ENCODE data around the gene CEACAM3. TPM values are rescaled to one million over a fixed set of nuclear protein-coding genes. Genes with fewer than 3 reads are reported as not detected.
"Not testable (repeated sequence)": the region's sequence is repeated elsewhere in the genome, so short reads cannot be mapped to it uniquely, and the experiment has no call there.

Gene CEACAM3
- under 1 TPM in 2 of 3 donors, not detected in 1; 0.09 to 0.15 TPM for polyA plus RNA-seq (ENCODE audit: insufficient read length in 3 of 3)
- long read RNA-seq, donor 1: 0 reads
- long read RNA-seq, donor 2: 0 reads
- long read RNA-seq, donor 3: 0 reads
- long read RNA-seq, donor 4: 0 reads
- long read RNA-seq, donor 5: 0 reads
- long read RNA-seq, donor 6: 0 reads
- long read RNA-seq, donor 7: 0 reads
- long read RNA-seq, donor 8: 0 reads
- long read RNA-seq, donor 9: 0 reads
- long read RNA-seq, donor 10: 0 reads
- long read RNA-seq, donor 11: 0 reads
- long read RNA-seq, donor 12: 0 reads
- long read RNA-seq, donor 13: 0 reads
- long read RNA-seq, donor 14: 0 reads
- long read RNA-seq, donor 15: 0 reads
- long read RNA-seq, donor 16: 0 reads

DNA sequence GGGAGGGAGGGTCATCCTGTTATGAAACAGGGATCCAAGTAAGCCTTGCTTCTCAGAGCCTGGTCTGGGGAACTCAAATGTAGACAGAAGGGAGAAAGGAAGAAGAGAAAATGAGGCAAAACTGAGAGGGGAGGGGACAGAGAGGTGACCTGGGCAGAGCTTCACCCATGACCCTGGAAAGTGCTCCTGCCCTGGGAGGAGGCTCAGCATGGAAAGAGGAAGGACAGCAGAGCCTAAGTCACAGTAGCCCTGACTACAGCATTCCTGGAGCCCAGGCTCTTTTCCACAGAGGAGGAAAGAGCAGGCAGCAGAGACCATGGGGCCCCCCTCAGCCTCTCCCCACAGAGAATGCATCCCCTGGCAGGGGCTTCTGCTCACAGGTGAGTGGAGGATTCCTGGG is at the start of gene CEACAM3:
TSS of gene CEACAM3 (plus strand) at position 226 of the 400 bp plus-strand sequence. CDS start at position 317, 91 bp downstream.
- DNase-seq (ENCODE audit: extremely low read depth in 1 of 11, low read depth in 9 of 11, low spot score in 4 of 11): no peak

DNA sequence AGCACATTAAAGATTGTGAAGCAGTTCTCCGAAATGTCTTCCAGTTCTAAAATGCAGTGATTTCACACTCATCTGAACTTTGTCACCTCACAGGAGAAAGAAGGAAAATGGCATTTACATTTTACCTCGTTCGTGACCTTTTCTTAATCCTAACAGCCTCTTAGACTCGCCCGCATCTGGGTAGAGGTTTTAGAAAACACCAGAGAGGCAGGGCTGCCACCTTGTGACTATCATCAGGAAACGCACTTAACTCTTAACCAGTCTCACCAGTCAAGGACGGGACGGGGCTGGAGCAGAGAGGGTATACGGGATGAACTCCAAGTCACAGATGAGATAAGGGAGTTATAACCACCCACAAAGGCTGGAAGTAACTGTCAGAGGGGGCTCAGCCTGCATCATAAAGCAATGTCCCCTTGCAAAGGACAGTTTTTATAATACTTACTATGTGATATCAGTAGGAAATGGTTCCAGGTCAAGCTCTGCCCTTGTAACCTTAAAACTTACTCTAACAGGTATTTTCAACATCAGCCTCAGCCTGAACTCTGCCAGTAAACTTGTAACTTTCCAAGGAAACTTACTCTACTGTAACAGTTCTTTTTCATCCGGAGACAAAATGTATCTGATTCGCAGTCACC is 49.7 kb upstream of the CEACAM3 start:
- peak in 2 of 11 donors; percentile 4 to 7 for DNase-seq (ENCODE audit: extremely low read depth in 1 of 11, low read depth in 9 of 11, low spot score in 4 of 11)

DNA sequence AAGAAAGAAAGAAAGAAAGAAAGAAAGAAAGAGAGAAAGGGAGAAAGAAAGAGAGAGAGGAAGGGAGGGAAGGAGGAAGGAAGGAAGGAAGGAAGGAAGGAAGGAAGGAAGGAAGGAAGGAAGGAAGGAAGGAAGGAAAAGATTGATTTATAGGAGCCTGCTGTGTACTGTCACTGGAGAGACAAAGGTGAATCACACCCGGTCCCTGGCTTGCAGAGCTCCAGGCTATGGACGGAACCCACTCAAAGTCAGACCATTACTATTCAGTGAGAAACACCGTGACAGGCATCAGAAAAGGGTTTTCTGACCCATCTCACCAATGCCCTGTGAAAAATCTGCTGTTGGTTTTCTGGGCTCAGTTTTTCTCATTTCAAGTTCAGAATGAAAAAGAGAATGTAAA is 48.4 kb upstream of the CEACAM3 start:
- DNase-seq (ENCODE audit: extremely low read depth in 1 of 11, low read depth in 9 of 11, low spot score in 4 of 11): no peak

DNA sequence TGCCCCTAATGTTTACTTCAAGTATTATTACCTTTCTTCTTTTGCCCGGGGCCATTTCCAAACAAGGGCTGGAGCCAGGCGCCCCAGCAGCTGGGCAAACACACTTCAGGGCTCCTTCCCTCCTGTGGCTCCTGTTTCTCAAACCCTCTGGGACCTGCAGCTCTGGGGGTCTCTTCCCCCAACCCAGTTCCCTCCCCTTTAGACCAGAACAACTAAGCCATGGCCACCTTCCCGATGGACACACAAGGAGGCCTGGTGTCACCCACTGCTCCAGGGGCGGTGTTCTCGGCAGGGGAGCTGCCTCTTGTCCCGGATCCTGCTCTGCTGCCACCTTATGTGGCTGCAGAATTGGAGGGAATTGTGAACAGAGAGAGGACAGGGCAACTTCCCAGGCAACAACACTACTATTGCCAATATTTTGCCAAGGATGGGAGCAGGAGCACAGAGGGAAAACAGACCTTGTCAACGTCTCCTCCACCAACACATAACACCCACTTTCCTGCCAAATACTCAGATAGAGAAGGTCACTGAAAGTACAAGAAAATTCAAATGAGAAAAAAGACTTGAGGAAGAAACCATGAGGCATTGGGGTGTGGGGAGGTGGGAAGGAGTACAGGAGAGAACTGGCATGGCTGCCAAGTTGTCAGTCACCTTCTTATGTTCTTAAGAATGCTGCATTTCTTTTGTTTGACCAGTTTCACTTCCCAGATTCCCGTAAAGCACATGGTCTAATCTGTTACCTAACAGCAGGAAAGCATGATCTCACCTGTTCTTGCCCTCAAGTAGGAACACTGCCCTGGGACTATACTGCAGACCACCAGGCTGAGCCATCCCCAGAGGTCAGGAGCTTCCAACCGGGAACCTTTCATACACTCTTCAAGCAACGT is 45.9 kb upstream of the CEACAM3 start:
- not testable (repeated sequence) for DNase-seq (ENCODE audit: extremely low read depth in 1 of 11, low read depth in 9 of 11, low spot score in 4 of 11)

DNA sequence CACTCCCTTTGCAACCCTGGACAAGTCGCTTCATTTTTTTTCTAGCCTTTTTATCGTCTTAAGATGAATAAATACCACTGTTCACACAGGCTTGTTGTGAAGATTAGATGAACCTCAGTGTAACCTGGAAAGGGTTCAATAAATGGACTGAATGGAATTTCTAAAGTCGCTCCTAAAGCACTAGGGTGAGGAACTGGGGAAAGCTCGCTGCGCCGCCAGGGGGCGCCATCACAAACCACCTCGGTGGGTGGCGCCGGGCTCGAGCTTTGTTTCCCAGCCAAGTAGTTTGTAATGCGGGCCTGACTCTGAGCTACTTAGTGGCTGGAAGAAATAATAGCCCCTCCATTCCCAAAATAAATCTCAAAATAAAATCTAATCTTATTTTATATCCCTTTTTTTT is 43.2 kb upstream of the CEACAM3 start:
- no peak for DNase-seq (ENCODE audit: extremely low read depth in 1 of 11, low read depth in 9 of 11, low spot score in 4 of 11)

DNA sequence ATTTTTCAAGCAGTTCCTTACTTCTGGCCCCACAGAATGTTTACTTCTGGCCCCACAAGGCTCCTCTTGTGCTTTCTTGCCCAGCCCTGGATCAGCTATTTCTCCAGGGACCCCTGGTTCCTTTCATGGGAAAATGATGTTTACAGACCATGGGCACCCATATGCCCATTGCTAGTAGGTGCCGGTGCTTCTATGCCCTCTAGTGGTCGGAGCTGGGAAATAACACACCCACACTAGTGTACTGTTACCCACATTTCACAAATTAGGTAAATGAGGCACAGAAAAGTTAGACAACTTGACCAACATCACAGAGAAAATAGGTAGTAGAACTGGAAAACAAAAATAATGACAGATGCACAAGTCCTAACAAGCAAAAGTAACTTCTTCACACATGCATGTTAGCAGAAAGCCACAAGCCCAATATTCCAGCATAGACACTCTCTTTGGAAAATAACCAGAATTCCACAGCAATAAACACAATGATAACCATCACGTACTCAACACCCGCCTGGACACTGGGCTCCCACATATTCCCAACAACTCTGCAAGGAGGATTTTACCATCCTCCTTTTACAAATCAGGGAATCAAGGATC is 42.4 kb upstream of the CEACAM3 start:
- peak in 1 of 11 donors; percentile 5 for DNase-seq (ENCODE audit: extremely low read depth in 1 of 11, low read depth in 9 of 11, low spot score in 4 of 11)

DNA sequence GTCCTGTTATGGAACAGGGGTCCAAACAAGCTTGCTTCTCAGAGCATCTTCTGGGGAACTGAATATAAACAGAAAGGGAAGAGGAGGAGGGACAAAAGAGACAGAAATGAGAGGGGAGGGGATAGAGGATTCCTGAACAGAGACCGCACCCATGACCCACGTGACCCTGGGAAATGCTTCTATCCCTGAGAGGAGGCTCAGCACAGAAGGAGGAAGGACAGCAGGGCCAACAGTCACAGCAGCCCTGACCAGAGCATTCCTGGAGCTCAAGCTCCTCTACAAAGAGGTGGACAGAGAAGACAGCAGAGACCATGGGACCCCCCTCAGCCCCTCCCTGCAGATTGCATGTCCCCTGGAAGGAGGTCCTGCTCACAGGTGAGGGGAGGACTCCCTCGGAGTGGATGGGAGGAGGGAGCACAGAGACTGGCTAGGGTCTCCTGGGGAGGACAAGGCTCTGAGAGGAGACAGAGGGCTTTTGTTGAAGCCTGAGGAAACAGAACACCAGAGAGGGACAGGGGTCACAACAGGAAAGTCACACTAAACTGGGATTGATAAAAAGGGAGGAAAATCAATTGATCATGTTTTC is 41.0 kb upstream of the CEACAM3 start, which contains the start of gene CEACAM6:
TSS of gene CEACAM6 (plus strand) at position 203 of the 586 bp plus-strand sequence. CDS start at position 312, 109 bp downstream.
- DNase-seq (ENCODE audit: extremely low read depth in 1 of 11, low read depth in 9 of 11, low spot score in 4 of 11): no peak

DNA sequence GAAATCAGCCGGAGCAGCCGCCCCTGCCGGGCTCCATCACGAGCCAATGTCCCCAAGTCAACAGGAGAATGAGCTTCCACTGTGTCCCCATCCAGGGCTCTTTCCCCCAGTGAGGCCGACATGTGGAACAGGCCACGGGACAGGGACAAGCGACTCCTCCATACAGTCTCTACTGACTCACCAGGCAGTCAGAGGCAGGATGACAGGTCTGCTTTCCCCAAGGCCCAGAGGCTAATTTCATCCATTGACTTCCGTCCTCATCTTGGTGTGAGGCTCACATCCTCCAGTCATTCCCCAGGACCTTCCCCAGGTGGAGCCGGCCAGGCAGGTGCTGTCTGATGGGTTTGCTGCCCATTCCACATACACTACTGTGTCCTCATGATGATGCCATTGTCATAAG is 37.5 kb upstream of the CEACAM3 start:
- no peak for DNase-seq (ENCODE audit: extremely low read depth in 1 of 11, low read depth in 9 of 11, low spot score in 4 of 11)

DNA sequence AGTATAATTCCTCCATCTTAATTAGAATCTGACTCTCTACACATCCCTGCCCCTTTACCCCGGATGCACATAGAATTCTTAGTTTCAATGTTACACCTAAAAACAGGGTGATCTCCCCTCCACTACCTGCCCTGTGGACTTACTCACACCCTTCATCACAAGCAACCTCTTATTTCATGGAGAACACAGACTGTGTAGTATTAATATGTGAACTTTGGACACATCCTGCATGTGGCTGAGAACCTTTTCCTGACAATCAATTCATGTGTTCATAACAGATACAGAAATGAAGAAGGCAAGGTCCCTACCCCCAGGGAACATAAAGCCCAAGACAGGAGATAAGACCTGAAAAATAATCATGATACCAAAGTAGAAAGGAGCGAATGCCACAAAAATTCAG is 29.3 kb upstream of the CEACAM3 start:
- DNase-seq (ENCODE audit: extremely low read depth in 1 of 11, low read depth in 9 of 11, low spot score in 4 of 11): no peak

DNA sequence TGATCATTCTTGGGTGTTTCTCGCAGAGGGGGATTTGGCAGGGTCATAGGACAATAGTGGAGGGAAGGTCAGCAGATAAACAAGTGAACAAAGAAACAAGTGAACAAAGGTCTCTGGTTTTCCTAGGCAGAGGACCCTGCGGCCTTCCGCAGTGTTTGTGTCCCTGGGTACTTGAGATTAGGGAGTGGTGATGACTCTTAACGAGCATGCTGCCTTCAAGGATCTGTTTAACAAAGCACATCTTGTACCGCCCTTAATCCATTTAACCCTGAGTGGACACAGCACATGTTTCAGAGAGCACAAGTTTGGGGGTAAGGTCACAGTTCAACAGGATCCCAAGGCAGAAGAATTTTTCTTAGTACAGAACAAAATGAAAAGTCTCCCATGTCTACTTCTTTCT is 28.3 kb upstream of the CEACAM3 start:
- DNase-seq (ENCODE audit: extremely low read depth in 1 of 11, low read depth in 9 of 11, low spot score in 4 of 11): not testable (repeated sequence)

DNA sequence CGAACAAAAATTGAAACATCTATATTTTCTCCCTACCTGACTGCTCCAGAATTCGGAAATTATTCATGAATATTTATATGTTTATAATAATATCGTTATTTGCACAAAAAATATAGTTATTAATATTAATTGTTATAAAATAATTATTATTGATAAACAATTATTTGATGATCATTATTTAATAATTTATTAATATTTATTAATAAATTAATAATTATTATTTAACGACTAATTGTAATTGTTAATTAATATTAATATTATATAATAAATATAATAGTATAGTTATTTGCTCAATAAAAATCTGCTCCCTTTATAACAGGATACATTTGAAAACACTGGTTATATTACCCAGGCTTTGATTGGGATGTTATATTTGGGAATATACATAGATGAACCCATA is 26.8 kb upstream of the CEACAM3 start:
- no peak for DNase-seq (ENCODE audit: extremely low read depth in 1 of 11, low read depth in 9 of 11, low spot score in 4 of 11)

DNA sequence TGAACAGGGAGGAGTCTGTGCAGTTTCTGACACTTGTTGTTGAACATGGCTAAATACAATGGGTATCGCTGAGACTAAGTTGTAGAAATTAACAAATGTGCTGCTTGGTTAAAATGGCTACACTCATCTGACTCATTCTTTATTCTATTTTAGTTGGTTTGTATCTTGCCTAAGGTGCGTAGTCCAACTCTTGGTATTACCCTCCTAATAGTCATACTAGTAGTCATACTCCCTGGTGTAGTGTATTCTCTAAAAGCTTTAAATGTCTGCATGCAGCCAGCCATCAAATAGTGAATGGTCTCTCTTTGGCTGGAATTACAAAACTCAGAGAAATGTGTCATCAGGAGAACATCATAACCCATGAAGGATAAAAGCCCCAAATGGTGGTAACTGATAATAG is 25.0 kb upstream of the CEACAM3 start:
- no peak for DNase-seq (ENCODE audit: extremely low read depth in 1 of 11, low read depth in 9 of 11, low spot score in 4 of 11)

DNA sequence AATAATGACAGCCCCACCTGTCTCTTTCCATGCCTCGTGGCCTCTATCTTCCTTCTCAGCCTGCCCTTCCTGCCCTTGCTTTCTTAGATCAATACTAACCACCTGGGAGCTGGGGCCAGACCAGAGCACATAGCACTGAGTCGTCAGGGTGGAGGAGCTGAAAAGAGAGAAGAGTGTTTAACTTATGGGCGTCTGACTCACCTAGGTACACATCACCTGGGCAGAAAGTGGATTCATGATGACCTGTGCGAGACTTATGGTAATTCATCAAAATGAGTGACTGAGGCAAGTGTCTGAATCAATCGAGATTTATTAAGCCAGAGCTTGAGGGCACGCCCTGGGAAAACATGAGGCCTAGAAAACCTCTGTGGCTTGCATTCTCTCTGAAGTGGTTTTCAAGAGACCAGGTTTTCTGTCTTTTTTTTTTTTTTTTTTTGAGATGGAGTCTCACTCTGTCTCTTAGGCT is 21.8 kb upstream of the CEACAM3 start:
- no peak for DNase-seq (ENCODE audit: extremely low read depth in 1 of 11, low read depth in 9 of 11, low spot score in 4 of 11)

DNA sequence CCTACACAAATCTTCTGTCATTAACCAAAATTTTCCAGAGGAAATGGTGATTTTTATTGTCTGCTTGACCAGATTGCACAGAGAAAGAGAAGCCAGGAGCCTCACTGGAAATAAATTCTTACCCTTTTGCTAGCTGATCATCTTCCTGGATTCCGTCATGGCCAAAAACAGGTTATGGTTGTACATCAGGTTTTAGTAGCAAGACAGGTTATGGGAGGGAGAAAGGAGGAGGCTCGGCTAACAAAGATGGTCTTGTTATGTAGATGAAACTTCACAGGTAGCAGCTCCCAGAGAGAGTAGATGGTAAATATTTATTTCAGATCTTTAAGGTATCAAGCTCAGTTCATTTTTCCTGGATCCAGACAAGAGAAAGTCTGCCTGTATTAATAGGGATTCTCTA is 19.7 kb upstream of the CEACAM3 start:
- no peak for DNase-seq (ENCODE audit: extremely low read depth in 1 of 11, low read depth in 9 of 11, low spot score in 4 of 11)

DNA sequence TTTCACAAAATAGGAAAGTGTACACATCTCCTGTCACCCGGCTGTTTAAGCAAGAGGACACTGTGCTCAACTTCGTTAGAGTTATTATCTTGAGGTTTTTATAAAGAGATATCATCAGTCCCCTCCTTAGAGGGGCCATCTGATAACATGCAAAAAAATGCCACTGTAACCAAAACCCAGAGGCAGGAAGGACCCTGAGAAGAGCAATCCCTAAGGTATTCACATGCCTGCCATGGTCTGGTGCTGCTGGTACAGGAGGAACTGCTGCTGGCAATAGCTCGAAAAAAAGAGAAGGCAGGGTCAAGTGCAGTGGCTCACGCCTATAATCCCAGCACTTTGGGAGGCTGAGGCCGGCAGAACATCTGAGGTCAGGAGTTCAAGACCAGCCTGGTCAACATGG is 12.8 kb upstream of the CEACAM3 start:
- DNase-seq (ENCODE audit: extremely low read depth in 1 of 11, low read depth in 9 of 11, low spot score in 4 of 11): no peak

DNA sequence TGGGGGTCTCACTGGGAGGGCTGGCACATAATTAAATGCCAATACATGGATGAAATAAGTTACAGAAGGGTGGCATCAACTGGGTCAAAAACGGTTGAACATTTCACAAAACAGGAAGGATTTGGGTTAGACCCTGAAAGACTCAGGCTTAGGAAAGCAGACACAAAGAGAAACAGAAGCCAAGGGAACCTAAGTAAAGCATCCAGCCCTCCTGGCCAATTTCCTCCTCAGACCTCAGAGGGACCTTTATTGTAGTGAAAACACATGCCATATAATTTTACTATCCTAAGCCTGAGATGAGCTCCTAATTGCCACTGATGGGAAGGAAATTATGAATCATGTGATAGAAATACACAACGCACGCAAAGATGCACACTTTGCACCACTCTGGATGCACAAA is 12.1 kb upstream of the CEACAM3 start:
- DNase-seq (ENCODE audit: extremely low read depth in 1 of 11, low read depth in 9 of 11, low spot score in 4 of 11): no peak

DNA sequence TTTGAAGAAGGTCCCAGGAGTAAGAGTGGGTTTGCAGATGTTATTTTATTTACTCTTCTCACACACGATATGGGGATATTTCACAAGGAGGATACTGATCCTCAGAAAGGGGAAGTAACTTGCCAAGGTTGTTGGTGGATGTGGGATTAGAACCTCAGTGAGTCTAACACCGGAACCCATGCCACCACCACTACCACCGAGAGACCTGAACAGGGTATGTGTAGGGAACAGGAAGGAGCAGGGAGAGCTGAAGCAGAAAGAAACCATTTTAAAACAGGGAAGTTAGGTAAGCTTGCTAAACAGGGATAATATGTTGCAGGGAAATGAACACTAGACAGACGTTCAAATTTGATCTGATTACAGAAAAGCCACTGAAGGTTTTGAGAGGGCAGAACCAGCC is 11.6 kb upstream of the CEACAM3 start:
- DNase-seq (ENCODE audit: extremely low read depth in 1 of 11, low read depth in 9 of 11, low spot score in 4 of 11): no peak

DNA sequence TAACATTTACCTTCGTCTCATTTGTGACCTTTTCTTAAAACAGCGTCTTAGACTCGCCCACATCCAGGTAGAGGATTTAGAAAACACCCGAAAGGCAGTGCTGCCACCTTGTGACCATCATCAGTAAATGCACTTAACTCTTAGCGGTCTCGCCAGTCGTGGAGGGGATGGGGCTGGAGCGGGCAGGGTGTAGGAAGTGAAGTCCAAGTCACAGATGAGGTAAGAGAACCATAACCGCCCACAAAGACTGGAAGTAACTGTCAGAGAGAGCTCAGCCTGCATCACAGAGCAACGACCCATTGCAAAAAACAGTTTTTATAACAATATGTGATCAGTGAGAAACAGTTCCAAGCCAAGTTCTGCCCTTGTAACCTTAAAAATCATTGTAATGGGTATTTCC is 10.7 kb upstream of the CEACAM3 start:
- peak in 9 of 11 donors; percentile 19 to 49 (median 34) for DNase-seq (ENCODE audit: extremely low read depth in 1 of 11, low read depth in 9 of 11, low spot score in 4 of 11)

DNA sequence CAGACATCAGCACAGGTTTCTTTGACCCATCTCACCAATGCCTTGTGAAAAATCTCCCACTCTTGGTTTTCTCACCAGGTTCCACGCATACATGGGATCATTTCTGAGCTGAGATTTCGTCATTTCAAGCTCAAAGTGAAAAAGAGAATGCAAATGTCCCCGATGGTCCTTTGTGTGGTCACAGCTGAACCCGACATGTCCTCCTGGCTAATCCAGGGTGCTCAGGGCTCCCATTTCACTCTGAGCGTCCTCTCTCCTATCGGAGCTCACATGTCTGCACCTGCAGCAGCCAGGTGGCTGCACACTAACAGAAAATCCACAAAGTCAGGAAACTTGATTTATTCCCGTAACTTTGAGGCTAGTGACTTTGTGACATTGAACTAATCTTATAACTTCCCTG is 9.3 kb upstream of the CEACAM3 start:
- no peak for DNase-seq (ENCODE audit: extremely low read depth in 1 of 11, low read depth in 9 of 11, low spot score in 4 of 11)
